Peyer's patch (tissue), 4 donors: Measurements from ENCODE around the gene GPC2. TPM values are rescaled to one million over a fixed set of nuclear protein-coding genes. Genes with fewer than 3 reads are reported as not detected.
A peak's percentile ranks its signal among the peaks of the same experiment; 100 is the strongest.

Experiments used
- DNase-seq, 3 donors: peaks; one replicate each; pipeline ENCODE4 v3.0.0-alpha.2; 2017 to 2019
- H3K27ac ChIP-seq, 4 donors: fragments of 200-600 bp; sonication (generic); one replicate each; pipeline ENCODE4 v1.5.1; 2016 to 2019
- H3K27me3 ChIP-seq, 2 donors: fragments of 200-600 bp; sonication (generic); one replicate each; pipeline ENCODE4 v1.5.1; 2019
- H3K36me3 ChIP-seq, 3 donors: fragments of 200-600 bp; sonication (generic); one replicate each; pipeline ENCODE4 v1.5.1; 2016 to 2019
- H3K4me1 ChIP-seq, 4 donors: fragments of 200-600 bp; sonication (generic); one replicate each; pipeline ENCODE4 v1.5.1; 2016 to 2019
- H3K4me3 ChIP-seq, 4 donors: fragments of 200-600 bp; sonication (generic); 1 replicate in 3 of 4; 2 replicates in 1 of 4; pipeline ENCODE4 v1.5.1; 2016 to 2019; ENCODE audit warnings: mild to moderate bottlenecking in 1 of 4
- H3K9me3 ChIP-seq, 4 donors: fragments of 200-600 bp; sonication (generic); one replicate each; pipeline ENCODE4 v1.5.1; 2016 to 2019; ENCODE audit warnings: mild to moderate bottlenecking in 1 of 4
- CTCF ChIP-seq, 6 experiments: fragments of 450-650 bp in 4 of 6; fragments of 200-600 bp in 2 of 6; sonication (generic) in 1 of 6; IDR thresholded peaks; one replicate each; pipeline ENCODE4 v1.5.1; 2017 to 2019; ENCODE audit warnings: antibody characterized with exemption in 6 of 6, mild to moderate bottlenecking in 3 of 6, moderate library complexity in 1 of 6
- POLR2A ChIP-seq, 2 donors: fragments of 450-650 bp; IDR thresholded peaks; one replicate each; pipeline ENCODE4 v1.5.1; 2017; ENCODE audit warnings: antibody characterized with exemption in 2 of 2, mild to moderate bottlenecking in 2 of 2, moderate library complexity in 2 of 2
- total RNA-seq, 4 donors: library from RNA; depleted of rRNA; stranded (reverse); fragments of >200 nt; gene quantifications; one replicate each; pipeline ENCODE4 v1.1.0, GENCODE V29; 2016

Gene GPC2
- total RNA-seq, 4 donors from 2014 or later, result 3.8 to 16.5 (median 6.7) TPM; not detected in 1

- no peaks in the 10 kb centered on the region for H3K27me3 ChIP-seq
- peak overlapping the region; percentile 65 to 97 (median 92) for H3K4me3 ChIP-seq
- peak in 2 of 6 experiments; percentile 9 to 18 for TF ChIP-seq CTCF (IDR thresholded peaks at IDR 0.05)
- no peak for TF ChIP-seq POLR2A (IDR thresholded peaks at IDR 0.05)
- peak overlapping the region; percentile 97 to 99 (median 98) for H3K27ac ChIP-seq
- peak in 1 of 3 donors; percentile 67 for DNase-seq
- no peaks in the 10 kb centered on the region for H3K36me3 ChIP-seq
- no peaks in the 10 kb centered on the region for H3K9me3 ChIP-seq
- H3K4me1 ChIP-seq, result peaks cover 0 to 45% (median 11%) of the 10 kb centered on the region in 4 donors
Measured at GRCh38 chr7:100126239-100126930, 50.8 kb downstream of the GPC2 start.

GRCh38 chr7:100124301-100125230, 52.6 kb downstream of the GPC2 start:
- peaks cover 5 to 42% (median 16%) of the 10 kb centered on the region in 4 donors for H3K4me1 ChIP-seq
- peak overlapping the region in 1 of 4 donors; percentile 97 for H3K4me3 ChIP-seq
- H3K36me3 ChIP-seq, result no peaks in the 10 kb centered on the region
- peak overlapping the region in 3 of 4 donors; percentile 97 to 99 (median 98) for H3K27ac ChIP-seq
- H3K27me3 ChIP-seq, result no peaks in the 10 kb centered on the region
- no peak for TF ChIP-seq CTCF (IDR thresholded peaks at IDR 0.05)
- TF ChIP-seq POLR2A (IDR thresholded peaks at IDR 0.05), result no peak
- no peaks in the 10 kb centered on the region for H3K9me3 ChIP-seq
- no peak for DNase-seq

DNA sequence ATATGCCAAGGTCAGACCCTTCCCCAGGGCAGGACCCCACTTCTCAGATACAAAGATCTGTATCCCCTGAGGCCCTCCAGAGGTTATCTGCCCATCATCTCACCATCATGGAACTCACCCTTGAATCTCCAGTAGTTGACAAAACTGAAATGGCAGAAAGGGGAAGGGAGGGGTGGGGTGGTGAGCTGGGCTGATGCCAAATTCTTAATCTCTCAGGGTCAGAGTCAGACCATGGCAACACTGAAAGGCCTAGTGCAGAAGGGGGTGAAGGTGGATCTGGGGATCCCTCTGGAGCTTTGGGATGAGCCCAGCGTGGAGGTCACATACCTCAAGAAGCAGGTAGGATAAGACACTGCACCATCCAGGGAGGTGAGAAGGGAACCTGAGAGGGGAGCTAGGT, 54.6 kb downstream of the GPC2 start:
- Histone ChIP-seq H3K27me3 (no peaks in the 10 kb centered on the region), H3K36me3 (no peaks in the 10 kb centered on the region), H3K27ac (no peak overlapping the region), H3K4me1 (peaks cover 5 to 41% (median 16%) of the 10 kb centered on the region in 4 donors), H3K4me3 (no peak overlapping the region), H3K9me3 (no peaks in the 10 kb centered on the region)
- no peak for TF ChIP-seq POLR2A (IDR thresholded peaks at IDR 0.05)
- no peak for TF ChIP-seq CTCF (IDR thresholded peaks at IDR 0.05)
- no peak for DNase-seq

DNA sequence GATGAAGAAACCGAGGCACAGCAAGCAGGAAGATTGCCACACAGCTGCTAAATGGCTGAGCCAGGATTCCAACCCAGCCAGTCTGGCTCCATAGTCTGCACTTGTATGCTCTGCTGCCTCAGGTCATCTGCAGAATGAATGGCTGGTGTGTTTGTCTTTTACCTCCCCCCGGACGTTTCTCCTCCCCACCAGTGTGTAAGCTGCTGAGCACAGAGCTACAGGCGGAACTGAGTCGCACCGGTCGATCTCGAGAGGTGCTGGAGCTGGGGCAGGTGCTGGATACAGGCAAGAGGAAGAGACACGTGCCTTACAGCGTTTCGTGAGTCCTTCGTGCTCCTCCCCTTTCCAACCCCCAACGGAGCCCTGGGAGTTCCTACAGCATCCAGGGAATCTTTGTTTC, 55.1 kb downstream of the GPC2 start:
- no peak for DNase-seq
- Histone ChIP-seq H3K27me3 (no peaks in the 10 kb centered on the region), H3K4me3 (no peak overlapping the region), H3K4me1 (peaks cover 5 to 41% (median 16%) of the 10 kb centered on the region in 4 donors), H3K9me3 (no peaks in the 10 kb centered on the region), H3K27ac (no peak overlapping the region), H3K36me3 (no peaks in the 10 kb centered on the region)
- no peak for TF ChIP-seq CTCF (IDR thresholded peaks at IDR 0.05)
- no peak for TF ChIP-seq POLR2A (IDR thresholded peaks at IDR 0.05)

DNA sequence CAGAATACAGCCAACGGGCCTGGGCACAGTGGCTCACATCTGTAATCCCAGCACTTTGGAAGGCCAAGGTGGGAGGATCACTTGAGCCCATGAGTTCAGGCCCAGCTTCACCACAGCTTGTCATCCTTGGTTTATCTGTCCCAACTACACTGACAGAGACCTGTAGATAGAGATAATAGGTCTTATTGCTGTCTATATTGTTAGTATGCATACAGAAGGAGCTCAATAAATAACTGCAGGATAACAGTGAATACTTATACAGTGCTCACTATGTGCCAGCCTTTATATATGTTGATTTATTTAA, 56.5 kb downstream of the GPC2 start:
- DNase-seq, result no peak
- H3K36me3 ChIP-seq, result no peaks in the 10 kb centered on the region
- TF ChIP-seq POLR2A (IDR thresholded peaks at IDR 0.05) (no peak), CTCF (IDR thresholded peaks at IDR 0.05) (no peak)
- peaks cover 5 to 34% (median 11%) of the 10 kb centered on the region in 4 donors for H3K4me1 ChIP-seq
- H3K27me3 ChIP-seq, result no peaks in the 10 kb centered on the region
- H3K27ac ChIP-seq, result peak overlapping the region in 3 of 4 donors; percentile 82 to 85 (median 82)
- no peaks in the 10 kb centered on the region for H3K9me3 ChIP-seq
- H3K4me3 ChIP-seq, result peak overlapping the region in 3 of 4 donors; percentile 71 to 97 (median 80)
